Measurements from ENCODE around the gene RAB18. TPM values are rescaled to one million over a fixed set of nuclear protein-coding genes. Genes with fewer than 3 reads are reported as not detected.

The RAB18 gene
- total and polyA plus RNA-seq, 10 of the 15 experiments (the other 5 are each of a cell fraction or from before 2014, with no cell fraction given) = 13.4 to 98.8 (median 42.1) TPM

DNA sequence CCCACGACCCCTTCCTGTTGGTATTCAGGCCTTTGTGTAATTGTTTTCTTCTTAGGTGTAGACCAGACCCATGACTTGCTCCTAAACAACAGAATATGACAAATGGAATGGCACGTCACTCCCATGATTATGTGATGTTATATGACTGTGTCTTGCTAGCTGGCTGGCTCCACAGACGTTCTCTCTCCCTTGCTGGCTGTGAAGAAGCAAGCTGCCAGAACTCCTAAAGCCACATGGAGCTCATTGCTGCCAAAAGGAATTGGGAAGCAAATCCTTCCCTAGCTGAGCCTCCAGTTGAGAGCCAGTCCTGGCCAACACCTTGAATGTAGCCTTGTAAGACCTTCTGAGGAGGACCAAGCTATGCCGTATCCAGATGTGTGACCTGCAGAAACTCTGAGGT is 74.2 kb downstream of the RAB18 start:
- H3K9ac ChIP-seq (ENCODE audit: control insufficient read depth, insufficient read depth, low read length) = no peak overlapping the region
- no peak overlapping the region for H2AFZ ChIP-seq (ENCODE audit: control insufficient read depth, low read depth, low read length)
- RAD21 ChIA-PET (ENCODE audit: unreplicated experiment) = no interaction called here
- H3K4me1 ChIP-seq (ENCODE audit: control insufficient read depth, insufficient read depth, low read length) = no peaks in the 10 kb centered on the region
- CTCF ChIA-PET = no interaction called here
- H3K79me2 ChIP-seq (ENCODE audit: control insufficient read depth, insufficient read depth, low read length) = no peaks in the 10 kb centered on the region
- H3K4me2 ChIP-seq (ENCODE audit: control insufficient read depth, insufficient read depth) = no peak overlapping the region
- POLR2A ChIA-PET = no interaction called here
- ATAC-seq = no peak
- H3K9me3 ChIP-seq (replicated peaks; ENCODE audit: control insufficient read depth, insufficient read depth, low read length) = no peaks in the 10 kb centered on the region
- BruUV-seq (replicated peaks) = no TSS peak
- intact Hi-C loops (cut with micrococcal nuclease; ENCODE audit: unreplicated experiment) = no loop called here
- no peak overlapping the region for H3K27ac ChIP-seq (ENCODE audit: control insufficient read depth, insufficient read depth)
- no peak overlapping the region for H3K4me3 ChIP-seq
- H3K36me3 ChIP-seq (ENCODE audit: control insufficient read depth in 2 of 2, insufficient read depth in 2 of 2, low read length in 1 of 2) = no peaks in the 10 kb centered on the region
- SMC1A ChIA-PET (ENCODE audit: uncharacterized antibody, unreplicated experiment) = no interaction called here
- 25% methylated on average over 4 of the region's 4 CpGs for WGBS (ENCODE audit: insufficient coverage, insufficient replicate concordance, low lambda C conversion rate, missing lambda C conversion rate)
- in situ Hi-C loops (cut with MboI) = no loop called here
- TF ChIP-seq SMC3 (IDR thresholded peaks at IDR 0.05; ENCODE audit: borderline replicate concordance, low read length) (no peak), SMAD5 (IDR thresholded peaks at IDR 0.05; ENCODE audit: low read depth) (no peak), NRF1 (conservative IDR thresholded peaks at IDR 0.05; ENCODE audit: low read depth, low read length) (no peak), ZNF384 (IDR thresholded peaks at IDR 0.05; ENCODE audit: borderline replicate concordance, low read depth, low read length) (no peak), MAX (IDR thresholded peaks at IDR 0.05; ENCODE audit: low read depth, low read length) (no peak), RUNX3 (IDR thresholded peaks at IDR 0.05; ENCODE audit: low read length) (no peak), RAD51 (IDR thresholded peaks at IDR 0.05) (no peak), STAT1 (conservative IDR thresholded peaks at IDR 0.05) (no peak), GATAD2B (conservative IDR thresholded peaks at IDR 0.05; ENCODE audit: low read depth) (no peak), EP300 (IDR thresholded peaks at IDR 0.05; ENCODE audit: borderline replicate concordance in 1 of 2, control insufficient read depth in 1 of 2, low read depth in 2 of 2, low read length in 2 of 2) (no peak), JUND (IDR thresholded peaks at IDR 0.05; ENCODE audit: low read depth, low read length) (no peak), SREBF1 (IDR thresholded peaks at IDR 0.05; ENCODE audit: low read length) (no peak), ZNF274 (IDR thresholded peaks at IDR 0.05; ENCODE audit: insufficient read depth, insufficient read length) (no peak), RAD21 (IDR thresholded peaks at IDR 0.05; ENCODE audit: insufficient read depth, low read depth, low read length) (no peak), PML (IDR thresholded peaks at IDR 0.05; ENCODE audit: low read length) (no peak)
- TF ChIP-seq, protein P1, sequence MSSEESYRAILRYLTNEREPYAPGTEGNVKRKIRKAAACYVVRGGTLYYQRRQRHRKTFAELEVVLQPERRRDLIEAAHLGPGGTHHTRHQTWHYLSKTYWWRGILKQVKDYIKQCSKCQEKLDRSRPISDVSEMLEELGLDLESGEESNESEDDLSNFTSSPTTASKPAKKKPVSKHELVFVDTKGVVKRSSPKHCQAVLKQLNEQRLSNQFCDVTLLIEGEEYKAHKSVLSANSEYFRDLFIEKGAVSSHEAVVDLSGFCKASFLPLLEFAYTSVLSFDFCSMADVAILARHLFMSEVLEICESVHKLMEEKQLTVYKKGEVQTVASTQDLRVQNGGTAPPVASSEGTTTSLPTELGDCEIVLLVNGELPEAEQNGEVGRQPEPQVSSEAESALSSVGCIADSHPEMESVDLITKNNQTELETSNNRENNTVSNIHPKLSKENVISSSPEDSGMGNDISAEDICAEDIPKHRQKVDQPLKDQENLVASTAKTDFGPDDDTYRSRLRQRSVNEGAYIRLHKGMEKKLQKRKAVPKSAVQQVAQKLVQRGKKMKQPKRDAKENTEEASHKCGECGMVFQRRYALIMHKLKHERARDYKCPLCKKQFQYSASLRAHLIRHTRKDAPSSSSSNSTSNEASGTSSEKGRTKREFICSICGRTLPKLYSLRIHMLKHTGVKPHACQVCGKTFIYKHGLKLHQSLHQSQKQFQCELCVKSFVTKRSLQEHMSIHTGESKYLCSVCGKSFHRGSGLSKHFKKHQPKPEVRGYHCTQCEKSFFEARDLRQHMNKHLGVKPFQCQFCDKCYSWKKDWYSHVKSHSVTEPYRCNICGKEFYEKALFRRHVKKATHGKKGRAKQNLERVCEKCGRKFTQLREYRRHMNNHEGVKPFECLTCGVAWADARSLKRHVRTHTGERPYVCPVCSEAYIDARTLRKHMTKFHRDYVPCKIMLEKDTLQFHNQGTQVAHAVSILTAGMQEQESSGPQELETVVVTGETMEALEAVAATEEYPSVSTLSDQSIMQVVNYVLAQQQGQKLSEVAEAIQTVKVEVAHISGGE (CRISPR knock-in tag; IDR thresholded peaks at IDR 0.05) = no peak
- TF ChIP-seq, protein P2, sequence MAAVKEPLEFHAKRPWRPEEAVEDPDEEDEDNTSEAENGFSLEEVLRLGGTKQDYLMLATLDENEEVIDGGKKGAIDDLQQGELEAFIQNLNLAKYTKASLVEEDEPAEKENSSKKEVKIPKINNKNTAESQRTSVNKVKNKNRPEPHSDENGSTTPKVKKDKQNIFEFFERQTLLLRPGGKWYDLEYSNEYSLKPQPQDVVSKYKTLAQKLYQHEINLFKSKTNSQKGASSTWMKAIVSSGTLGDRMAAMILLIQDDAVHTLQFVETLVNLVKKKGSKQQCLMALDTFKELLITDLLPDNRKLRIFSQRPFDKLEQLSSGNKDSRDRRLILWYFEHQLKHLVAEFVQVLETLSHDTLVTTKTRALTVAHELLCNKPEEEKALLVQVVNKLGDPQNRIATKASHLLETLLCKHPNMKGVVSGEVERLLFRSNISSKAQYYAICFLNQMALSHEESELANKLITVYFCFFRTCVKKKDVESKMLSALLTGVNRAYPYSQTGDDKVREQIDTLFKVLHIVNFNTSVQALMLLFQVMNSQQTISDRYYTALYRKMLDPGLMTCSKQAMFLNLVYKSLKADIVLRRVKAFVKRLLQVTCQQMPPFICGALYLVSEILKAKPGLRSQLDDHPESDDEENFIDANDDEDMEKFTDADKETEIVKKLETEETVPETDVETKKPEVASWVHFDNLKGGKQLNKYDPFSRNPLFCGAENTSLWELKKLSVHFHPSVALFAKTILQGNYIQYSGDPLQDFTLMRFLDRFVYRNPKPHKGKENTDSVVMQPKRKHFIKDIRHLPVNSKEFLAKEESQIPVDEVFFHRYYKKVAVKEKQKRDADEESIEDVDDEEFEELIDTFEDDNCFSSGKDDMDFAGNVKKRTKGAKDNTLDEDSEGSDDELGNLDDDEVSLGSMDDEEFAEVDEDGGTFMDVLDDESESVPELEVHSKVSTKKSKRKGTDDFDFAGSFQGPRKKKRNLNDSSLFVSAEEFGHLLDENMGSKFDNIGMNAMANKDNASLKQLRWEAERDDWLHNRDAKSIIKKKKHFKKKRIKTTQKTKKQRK (IDR thresholded peaks at IDR 0.05; ENCODE audit: low read depth, low read length) = no peak
- no peak for FAIRE-seq
- DNase-seq (ENCODE audit: low read depth, low spot score) = no peak
- no peaks in the 10 kb centered on the region for H3K27me3 ChIP-seq (replicated peaks in 1 of 2; ENCODE audit: control insufficient read depth in 2 of 2, insufficient read depth in 2 of 2, low read length in 1 of 2)
- no peaks in the 10 kb centered on the region for H4K20me1 ChIP-seq (ENCODE audit: control insufficient read depth, insufficient read depth)

Data from GM12878 (cell line).